Coronary artery (tissue), 2 donors: ENCODE results near the gene GPR68.

Experiments used
- DNase-seq: peaks from one replicate; pipeline ENCODE4 v3.0.0-alpha.2; 2017; ENCODE audit warnings: low spot score
- H3K27ac ChIP-seq, 2 donors: fragments of 200-600 bp; sonication (generic); one replicate each; pipeline ENCODE4 v1.5.1; 2016 to 2019
- H3K4me3 ChIP-seq: fragments of 200-600 bp; sonication (generic); 2 replicates; pipeline ENCODE4 v1.5.1; 2016; ENCODE audit warnings: mild to moderate bottlenecking, moderate library complexity
- CTCF ChIP-seq: fragments of 200-600 bp; sonication (generic); IDR thresholded peaks from one replicate; pipeline ENCODE4 v1.5.1; 2019; ENCODE audit warnings: antibody characterized with exemption

The GPR68 gene

GRCh38 chr14:91220581-91221000, 23.9 kb downstream of the GPR68 start:
- Histone ChIP-seq H3K27ac (peak overlapping the region in 1 of 2 donors; percentile 16), H3K4me3 (no peak overlapping the region)
- no peak for DNase-seq
- no peak for TF ChIP-seq CTCF

GRCh38 chr14:91219517-91220389, 24.8 kb downstream of the GPR68 start:
- TF ChIP-seq CTCF: no peak
- no peak for DNase-seq
- Histone ChIP-seq H3K27ac (no peak overlapping the region), H3K4me3 (no peak overlapping the region)

GRCh38 chr14:91218014-91218413, 26.5 kb downstream of the GPR68 start:
- no peak for TF ChIP-seq CTCF
- H3K27ac ChIP-seq: no peak overlapping the region
- no peak overlapping the region for H3K4me3 ChIP-seq
- no peak for DNase-seq

- no peak overlapping the region for H3K4me3 ChIP-seq
- H3K27ac ChIP-seq: no peak overlapping the region
- DNase-seq: no peak
- no peak for TF ChIP-seq CTCF
Observed at GRCh38 chr14:91216731-91217226, 27.7 kb downstream of the GPR68 start.

- TF ChIP-seq CTCF: no peak
- Histone ChIP-seq H3K4me3 (no peak overlapping the region), H3K27ac (no peak overlapping the region)
- no peak for DNase-seq
Observed at GRCh38 chr14:91215381-91215780, 29.1 kb downstream of the GPR68 start.

GRCh38 chr14:91214306-91214705, 30.2 kb downstream of the GPR68 start:
- TF ChIP-seq CTCF: no peak
- Histone ChIP-seq H3K4me3 (no peak overlapping the region), H3K27ac (no peak overlapping the region)
- no peak for DNase-seq

GRCh38 chr14:91211017-91211416, 33.5 kb downstream of the GPR68 start:
- no peak overlapping the region for H3K4me3 ChIP-seq
- no peak overlapping the region for H3K27ac ChIP-seq
- TF ChIP-seq CTCF: no peak
- no peak for DNase-seq
